Measurements from ENCODE around the gene RASSF6.

DNA sequence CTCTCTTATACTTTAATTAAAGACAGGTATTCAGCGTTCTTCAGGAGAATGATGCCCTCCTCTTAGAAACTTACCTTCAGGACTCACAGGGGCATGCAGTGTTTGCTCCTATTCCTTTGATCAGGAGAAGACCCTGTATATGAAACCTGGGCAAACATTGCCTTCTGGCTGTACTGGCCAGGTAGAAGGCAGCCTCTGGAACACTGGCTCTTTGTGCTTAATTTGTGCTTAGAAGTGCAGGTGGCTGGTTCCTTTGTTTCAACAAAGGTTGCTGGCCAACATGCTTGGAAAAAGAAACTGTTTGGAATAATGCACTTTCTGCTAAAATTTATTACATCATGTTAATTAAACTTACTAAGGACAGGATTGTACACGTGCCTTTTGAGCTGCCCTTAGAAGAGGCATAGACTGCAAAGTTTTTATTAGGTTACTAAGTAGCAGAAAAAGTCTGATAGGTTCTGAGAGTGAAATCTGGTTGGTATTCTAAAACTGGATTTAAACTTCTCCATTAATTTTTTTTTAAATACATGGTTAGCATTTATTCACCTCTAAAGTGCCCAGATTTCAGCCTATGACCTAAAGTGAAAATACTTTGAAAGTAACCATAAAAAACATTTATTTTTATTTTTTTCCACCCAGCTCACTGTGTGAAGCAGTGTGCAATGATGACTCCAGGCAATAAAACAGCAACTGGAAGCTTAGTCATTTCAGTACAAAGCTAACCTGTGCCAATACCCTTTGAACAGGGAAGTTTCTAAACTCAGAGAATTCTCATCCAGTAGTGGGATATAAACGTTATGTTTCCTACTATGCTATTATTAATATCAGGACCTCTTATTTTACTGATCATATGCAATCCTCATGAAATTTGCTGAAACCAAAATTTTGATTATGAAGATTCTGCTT lies 11.3 kb downstream of the RASSF6 start:
- TF ChIP-seq, protein P1, sequence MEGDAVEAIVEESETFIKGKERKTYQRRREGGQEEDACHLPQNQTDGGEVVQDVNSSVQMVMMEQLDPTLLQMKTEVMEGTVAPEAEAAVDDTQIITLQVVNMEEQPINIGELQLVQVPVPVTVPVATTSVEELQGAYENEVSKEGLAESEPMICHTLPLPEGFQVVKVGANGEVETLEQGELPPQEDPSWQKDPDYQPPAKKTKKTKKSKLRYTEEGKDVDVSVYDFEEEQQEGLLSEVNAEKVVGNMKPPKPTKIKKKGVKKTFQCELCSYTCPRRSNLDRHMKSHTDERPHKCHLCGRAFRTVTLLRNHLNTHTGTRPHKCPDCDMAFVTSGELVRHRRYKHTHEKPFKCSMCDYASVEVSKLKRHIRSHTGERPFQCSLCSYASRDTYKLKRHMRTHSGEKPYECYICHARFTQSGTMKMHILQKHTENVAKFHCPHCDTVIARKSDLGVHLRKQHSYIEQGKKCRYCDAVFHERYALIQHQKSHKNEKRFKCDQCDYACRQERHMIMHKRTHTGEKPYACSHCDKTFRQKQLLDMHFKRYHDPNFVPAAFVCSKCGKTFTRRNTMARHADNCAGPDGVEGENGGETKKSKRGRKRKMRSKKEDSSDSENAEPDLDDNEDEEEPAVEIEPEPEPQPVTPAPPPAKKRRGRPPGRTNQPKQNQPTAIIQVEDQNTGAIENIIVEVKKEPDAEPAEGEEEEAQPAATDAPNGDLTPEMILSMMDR (conservative IDR thresholded peaks at IDR 0.05; ENCODE audit: low read length): no peak
- no peak for TF ChIP-seq EZH2phosphoT487 (IDR thresholded peaks at IDR 0.05; ENCODE audit: borderline replicate concordance, low read depth, low read length)
